ENCODE results near the gene UHRF1.

DNA sequence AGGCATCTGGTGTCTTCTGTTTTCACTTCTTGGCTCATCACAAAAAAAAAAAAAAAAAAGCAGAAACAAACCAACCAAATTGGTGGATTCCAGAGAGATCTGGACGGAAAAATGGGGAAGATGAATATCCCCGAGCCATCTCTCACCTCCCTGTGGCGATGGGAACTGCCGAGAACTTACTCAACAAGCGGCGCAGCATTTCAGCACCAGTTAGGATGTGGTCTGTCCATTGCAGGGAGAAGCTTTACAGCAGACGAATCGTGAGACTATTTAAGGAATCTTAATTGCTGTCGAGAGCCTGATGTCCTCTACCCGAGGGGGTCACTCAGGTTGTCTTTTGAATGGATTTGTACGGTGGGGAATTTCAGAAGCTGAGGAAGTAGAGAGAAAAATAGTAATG is 42.4 kb downstream of the UHRF1 start:
- TF ChIP-seq, protein P1, sequence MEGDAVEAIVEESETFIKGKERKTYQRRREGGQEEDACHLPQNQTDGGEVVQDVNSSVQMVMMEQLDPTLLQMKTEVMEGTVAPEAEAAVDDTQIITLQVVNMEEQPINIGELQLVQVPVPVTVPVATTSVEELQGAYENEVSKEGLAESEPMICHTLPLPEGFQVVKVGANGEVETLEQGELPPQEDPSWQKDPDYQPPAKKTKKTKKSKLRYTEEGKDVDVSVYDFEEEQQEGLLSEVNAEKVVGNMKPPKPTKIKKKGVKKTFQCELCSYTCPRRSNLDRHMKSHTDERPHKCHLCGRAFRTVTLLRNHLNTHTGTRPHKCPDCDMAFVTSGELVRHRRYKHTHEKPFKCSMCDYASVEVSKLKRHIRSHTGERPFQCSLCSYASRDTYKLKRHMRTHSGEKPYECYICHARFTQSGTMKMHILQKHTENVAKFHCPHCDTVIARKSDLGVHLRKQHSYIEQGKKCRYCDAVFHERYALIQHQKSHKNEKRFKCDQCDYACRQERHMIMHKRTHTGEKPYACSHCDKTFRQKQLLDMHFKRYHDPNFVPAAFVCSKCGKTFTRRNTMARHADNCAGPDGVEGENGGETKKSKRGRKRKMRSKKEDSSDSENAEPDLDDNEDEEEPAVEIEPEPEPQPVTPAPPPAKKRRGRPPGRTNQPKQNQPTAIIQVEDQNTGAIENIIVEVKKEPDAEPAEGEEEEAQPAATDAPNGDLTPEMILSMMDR (conservative IDR thresholded peaks at IDR 0.05; ENCODE audit: low read depth, low read length) = no peak
- TF ChIP-seq POLR2A (IDR thresholded peaks at IDR 0.05; ENCODE audit: low read depth, low read length) (no peak), NFE2L2 (IDR thresholded peaks at IDR 0.05; ENCODE audit: low read depth, low read length) (no peak), RAD21 (IDR thresholded peaks at IDR 0.05; ENCODE audit: low read length) (no peak), USF2 (IDR thresholded peaks at IDR 0.05; ENCODE audit: low read depth, low read length) (no peak), RCOR1 (IDR thresholded peaks at IDR 0.05; ENCODE audit: insufficient replicate concordance, low read length) (no peak), RFX5 (IDR thresholded peaks at IDR 0.05; ENCODE audit: low read depth, low read length) (no peak), BHLHE40 (IDR thresholded peaks at IDR 0.05; ENCODE audit: low read depth, low read length) (no peak), MAZ (IDR thresholded peaks at IDR 0.05; ENCODE audit: borderline replicate concordance, low read depth, low read length) (no peak), SMC3 (IDR thresholded peaks at IDR 0.05; ENCODE audit: low read depth, low read length) (no peak), MAFK (IDR thresholded peaks at IDR 0.05; ENCODE audit: low read depth, low read length) (no peak)
